ENCODE results near the gene STOM. TPM values are rescaled to one million over a fixed set of nuclear protein-coding genes. Genes with fewer than 3 reads are reported as not detected.

The STOM gene
- total and polyA plus RNA-seq, 8 donors, result 13.9 to 65.1 (median 32.0) TPM

DNA sequence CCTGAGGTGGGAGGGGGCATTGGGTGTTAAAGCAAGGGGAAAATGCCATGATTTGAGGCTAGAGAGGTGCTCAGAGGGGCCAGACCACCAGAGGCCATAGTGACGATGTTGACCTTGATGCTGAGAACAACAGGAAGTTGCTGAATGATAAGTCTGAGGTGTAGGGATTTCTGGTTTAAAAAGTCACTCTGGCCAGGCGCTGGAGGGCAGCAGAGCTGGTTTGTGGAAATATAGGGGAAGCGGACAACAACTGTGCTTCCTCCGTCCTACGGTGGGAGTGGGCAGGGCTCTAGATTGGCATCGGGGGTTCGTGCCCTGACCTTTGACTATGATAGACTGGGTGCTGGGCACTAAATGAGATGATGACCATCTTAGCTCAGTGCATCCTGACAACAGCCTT lies 44.7 kb downstream of the STOM start:
- H3K27ac ChIP-seq, result peak overlapping the region in 2 of 4 donors; percentile 10 to 25
- intact Hi-C loops (cut with DNase I), result no loop called here
- ATAC-seq (no peak), DNase-seq (no peak), FAIRE-seq (no peak)
- H3K36me3 ChIP-seq, result peaks cover 0 to 10% (median under 1%) of the 10 kb centered on the region in 3 donors
- H3K4me1 ChIP-seq, result peaks cover 0 to 9% (median 4%) of the 10 kb centered on the region in 3 donors
- no peaks in the 10 kb centered on the region for H3K9me3 ChIP-seq
- H3K4me3 ChIP-seq, result no peak overlapping the region
- no peaks in the 10 kb centered on the region for H3K27me3 ChIP-seq
- WGBS, 2 donors, result 79 to 90% methylated on average over 7 of the region's 7 CpGs
- TF ChIP-seq, protein P1, sequence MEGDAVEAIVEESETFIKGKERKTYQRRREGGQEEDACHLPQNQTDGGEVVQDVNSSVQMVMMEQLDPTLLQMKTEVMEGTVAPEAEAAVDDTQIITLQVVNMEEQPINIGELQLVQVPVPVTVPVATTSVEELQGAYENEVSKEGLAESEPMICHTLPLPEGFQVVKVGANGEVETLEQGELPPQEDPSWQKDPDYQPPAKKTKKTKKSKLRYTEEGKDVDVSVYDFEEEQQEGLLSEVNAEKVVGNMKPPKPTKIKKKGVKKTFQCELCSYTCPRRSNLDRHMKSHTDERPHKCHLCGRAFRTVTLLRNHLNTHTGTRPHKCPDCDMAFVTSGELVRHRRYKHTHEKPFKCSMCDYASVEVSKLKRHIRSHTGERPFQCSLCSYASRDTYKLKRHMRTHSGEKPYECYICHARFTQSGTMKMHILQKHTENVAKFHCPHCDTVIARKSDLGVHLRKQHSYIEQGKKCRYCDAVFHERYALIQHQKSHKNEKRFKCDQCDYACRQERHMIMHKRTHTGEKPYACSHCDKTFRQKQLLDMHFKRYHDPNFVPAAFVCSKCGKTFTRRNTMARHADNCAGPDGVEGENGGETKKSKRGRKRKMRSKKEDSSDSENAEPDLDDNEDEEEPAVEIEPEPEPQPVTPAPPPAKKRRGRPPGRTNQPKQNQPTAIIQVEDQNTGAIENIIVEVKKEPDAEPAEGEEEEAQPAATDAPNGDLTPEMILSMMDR (IDR thresholded peaks at IDR 0.05), result no peak

DNA sequence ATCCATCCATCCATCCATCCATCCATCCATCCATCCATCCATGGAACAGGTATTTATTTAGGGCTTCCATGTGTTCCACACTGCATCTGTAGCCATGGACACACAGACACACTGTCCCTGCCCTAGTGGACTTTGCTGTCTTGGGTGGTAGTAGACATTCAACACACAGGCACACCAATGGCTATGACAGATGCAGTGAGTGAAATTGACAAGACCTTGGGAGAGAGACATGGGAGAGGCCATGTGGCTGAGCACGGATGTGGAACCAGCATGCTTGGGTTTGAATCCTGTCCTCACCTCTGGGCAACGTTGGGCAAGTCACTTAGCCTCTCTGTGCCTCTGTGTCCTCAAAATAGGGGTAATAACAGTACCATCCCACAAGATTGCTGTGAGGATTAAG lies 45.3 kb downstream of the STOM start:
- Histone ChIP-seq H3K36me3 (peaks cover 0 to 5% (median 0%) of the 10 kb centered on the region in 3 donors), H3K9me3 (no peaks in the 10 kb centered on the region), H3K27ac (peak overlapping the region in 1 of 4 donors; percentile 10), H3K4me1 (peaks cover 0 to 9% (median 4%) of the 10 kb centered on the region in 3 donors), H3K27me3 (no peaks in the 10 kb centered on the region), H3K4me3 (no peak overlapping the region)
- 79 to 90% methylated on average over 2 of the region's 2 CpGs for WGBS, 2 donors
- TF ChIP-seq, protein P1 (IDR thresholded peaks at IDR 0.05), result no peak
- ATAC-seq (no peak), FAIRE-seq (no peak), DNase-seq (no peak)
- intact Hi-C loops (cut with DNase I), result no loop called here

DNA sequence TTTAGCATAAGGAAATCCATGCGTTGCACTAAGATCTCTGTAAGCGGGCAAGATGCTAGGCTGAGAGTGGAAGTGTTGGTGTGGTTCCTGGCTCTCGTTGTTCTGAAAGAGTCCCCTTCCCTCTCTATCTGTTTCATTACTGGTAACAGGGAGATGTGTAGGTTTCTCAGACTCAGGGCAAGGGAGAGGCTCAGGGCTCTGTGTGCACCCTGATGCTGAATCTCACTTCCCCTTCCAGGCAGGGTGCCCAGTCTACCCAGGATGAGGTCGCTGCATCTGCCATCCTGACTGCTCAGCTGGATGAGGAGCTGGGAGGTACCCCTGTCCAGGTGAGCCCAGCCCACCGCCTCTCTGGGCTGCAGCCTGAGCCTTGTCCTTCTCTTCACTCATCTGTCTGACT lies 45.7 kb downstream of the STOM start:
- FAIRE-seq, result no peak
- Histone ChIP-seq H3K4me1 (peaks cover 0 to 9% (median 4%) of the 10 kb centered on the region in 3 donors), H3K36me3 (peaks cover 0 to 4% (median 0%) of the 10 kb centered on the region in 3 donors), H3K27me3 (no peaks in the 10 kb centered on the region), H3K27ac (no peak overlapping the region), H3K4me3 (no peak overlapping the region), H3K9me3 (no peaks in the 10 kb centered on the region)
- no peak for ATAC-seq
- TF ChIP-seq, protein P1 (IDR thresholded peaks at IDR 0.05), result no peak
- WGBS, 2 donors, result 90 to 93% methylated on average over 5 of the region's 5 CpGs
- intact Hi-C loops (cut with DNase I), result no loop called here
- DNase-seq, result no peak

DNA sequence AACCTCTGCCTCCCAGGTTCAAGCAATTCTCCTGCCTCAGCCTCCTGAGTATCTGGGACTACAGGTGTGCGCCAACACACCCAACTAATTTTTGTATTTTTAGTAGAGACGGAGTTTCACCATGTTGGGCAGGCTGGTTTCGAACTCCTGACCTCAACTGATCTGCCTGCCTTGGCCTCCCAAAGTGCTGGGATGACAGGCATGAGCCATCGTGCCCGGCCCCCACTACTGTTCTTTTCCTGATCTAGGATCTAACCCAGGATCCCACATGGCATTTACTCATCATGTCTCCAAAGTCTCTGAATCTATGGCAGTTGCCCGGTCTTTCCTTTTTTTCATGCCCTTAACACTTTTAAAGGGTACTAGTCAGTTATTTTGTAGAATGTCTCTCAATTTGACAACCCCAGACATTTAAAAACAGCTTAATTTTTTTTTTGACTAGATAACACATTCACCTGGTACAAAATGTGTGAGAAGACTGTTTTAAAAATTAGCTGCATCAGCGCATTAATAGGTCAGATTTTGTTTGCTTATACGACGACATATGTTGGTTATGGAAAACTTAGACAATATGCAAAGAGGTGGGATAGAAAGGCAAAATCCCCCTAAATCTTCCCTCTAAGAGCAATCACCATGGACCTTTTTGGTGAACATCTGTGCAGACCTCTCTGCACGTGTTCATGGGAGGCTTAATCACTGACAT lies 46.5 kb downstream of the STOM start:
- intact Hi-C loops (cut with DNase I), result no loop called here
- peaks cover 0 to 9% (median 4%) of the 10 kb centered on the region in 3 donors for H3K4me1 ChIP-seq
- FAIRE-seq (no peak), DNase-seq (no peak), ATAC-seq (no peak)
- H3K9me3 ChIP-seq, result no peaks in the 10 kb centered on the region
- no peaks in the 10 kb centered on the region for H3K27me3 ChIP-seq
- H3K4me3 ChIP-seq, result no peak overlapping the region
- H3K36me3 ChIP-seq, result peaks cover 0 to 7% (median 0%) of the 10 kb centered on the region in 3 donors
- 87 to 95% methylated on average over 10 of the region's 10 CpGs for WGBS, 2 donors
- TF ChIP-seq, protein P1 (IDR thresholded peaks at IDR 0.05), result no peak
- H3K27ac ChIP-seq, result no peak overlapping the region
